Measurements from ENCODE around the gene RRP7A. TPM values are rescaled to one million over a fixed set of nuclear protein-coding genes. Genes with fewer than 3 reads are reported as not detected.

Gene RRP7A
- total RNA-seq, 4 donors from 2014 or later, result 20.2 to 27.8 (median 26.8) TPM

DNA sequence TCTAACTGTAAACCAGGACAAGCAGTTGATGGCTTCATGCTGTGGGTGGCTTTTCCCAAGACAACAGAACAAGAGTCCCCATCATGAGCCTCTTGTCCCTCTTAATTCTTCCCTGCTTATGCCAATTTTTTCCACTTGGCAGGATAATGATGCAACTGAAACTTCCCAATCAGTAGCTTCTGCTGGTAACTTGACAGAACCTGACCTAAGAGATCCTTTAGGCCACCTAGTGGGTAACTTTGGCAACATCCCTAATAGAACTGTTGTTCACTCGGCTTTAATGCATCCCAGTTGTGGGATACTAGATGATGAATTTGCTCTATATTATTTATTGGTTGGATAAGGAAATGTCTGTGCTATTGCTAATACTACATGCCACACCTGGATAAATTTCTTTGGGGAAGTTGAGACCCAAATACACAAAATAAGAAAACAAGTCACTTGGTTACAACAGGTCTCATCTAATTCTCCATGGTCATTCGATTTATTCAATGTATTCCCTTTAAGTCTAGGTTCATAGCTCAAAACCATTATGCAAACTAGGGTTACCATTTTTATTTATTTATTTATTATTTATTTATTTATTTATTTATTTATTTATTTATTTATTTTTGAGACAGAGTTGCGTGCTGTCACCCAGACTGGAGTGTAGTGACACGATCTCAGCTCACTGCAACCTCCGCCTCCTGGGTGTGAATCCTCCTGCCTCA is 46.0 kb downstream of the RRP7A start:
- no peak for DNase-seq
- intact Hi-C loops (cut with DNase I), result no loop called here
- no peaks in the 10 kb centered on the region for H3K36me3 ChIP-seq

DNA sequence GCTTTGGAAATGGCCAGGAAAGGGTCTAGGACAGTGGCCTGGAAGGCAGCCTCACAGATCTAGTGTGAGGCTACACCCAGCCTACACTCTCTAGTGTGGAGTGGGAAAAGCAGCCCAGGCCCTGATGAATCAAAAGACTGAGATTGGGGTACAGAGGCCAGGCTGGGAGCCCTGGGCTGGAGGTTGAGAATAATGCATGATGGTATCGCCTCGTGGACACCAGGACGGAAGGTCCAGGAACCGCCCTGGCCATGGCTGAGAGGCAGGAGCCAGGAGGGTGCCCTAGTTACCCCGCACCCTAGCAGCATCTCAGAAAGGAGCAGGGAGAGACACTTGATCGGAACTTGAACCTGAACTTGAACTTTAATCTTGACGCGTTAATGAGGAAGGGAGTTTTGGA is 46.9 kb downstream of the RRP7A start:
- no peaks in the 10 kb centered on the region for H3K4me1 ChIP-seq
- no peak for DNase-seq
- H3K27ac ChIP-seq, result no peak overlapping the region
- no peak overlapping the region for H3K4me3 ChIP-seq (replicated peaks in 1 of 3)
- intact Hi-C loops (cut with DNase I), result no loop called here
- TF ChIP-seq, protein P1, sequence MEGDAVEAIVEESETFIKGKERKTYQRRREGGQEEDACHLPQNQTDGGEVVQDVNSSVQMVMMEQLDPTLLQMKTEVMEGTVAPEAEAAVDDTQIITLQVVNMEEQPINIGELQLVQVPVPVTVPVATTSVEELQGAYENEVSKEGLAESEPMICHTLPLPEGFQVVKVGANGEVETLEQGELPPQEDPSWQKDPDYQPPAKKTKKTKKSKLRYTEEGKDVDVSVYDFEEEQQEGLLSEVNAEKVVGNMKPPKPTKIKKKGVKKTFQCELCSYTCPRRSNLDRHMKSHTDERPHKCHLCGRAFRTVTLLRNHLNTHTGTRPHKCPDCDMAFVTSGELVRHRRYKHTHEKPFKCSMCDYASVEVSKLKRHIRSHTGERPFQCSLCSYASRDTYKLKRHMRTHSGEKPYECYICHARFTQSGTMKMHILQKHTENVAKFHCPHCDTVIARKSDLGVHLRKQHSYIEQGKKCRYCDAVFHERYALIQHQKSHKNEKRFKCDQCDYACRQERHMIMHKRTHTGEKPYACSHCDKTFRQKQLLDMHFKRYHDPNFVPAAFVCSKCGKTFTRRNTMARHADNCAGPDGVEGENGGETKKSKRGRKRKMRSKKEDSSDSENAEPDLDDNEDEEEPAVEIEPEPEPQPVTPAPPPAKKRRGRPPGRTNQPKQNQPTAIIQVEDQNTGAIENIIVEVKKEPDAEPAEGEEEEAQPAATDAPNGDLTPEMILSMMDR (IDR thresholded peaks at IDR 0.05), result no peak
- TF ChIP-seq POLR2A (IDR thresholded peaks at IDR 0.05), result no peak
- 81 to 91% methylated on average over 2 to 8 of the region's 8 CpGs for WGBS, 2 donors
- H3K36me3 ChIP-seq, result no peaks in the 10 kb centered on the region
- H3K9me3 ChIP-seq, result no peaks in the 10 kb centered on the region
- no peaks in the 10 kb centered on the region for H3K27me3 ChIP-seq

More for the DNA sequence above, 46.0 kb downstream of the RRP7A start:
- no peak overlapping the region for H3K4me3 ChIP-seq (replicated peaks in 1 of 3)
- H3K27ac ChIP-seq, result no peak overlapping the region
- no peaks in the 10 kb centered on the region for H3K4me1 ChIP-seq
- H3K27me3 ChIP-seq, result no peaks in the 10 kb centered on the region
- 72 to 74% methylated on average over 5 of the region's 5 CpGs for WGBS, 2 donors
- no peak for TF ChIP-seq POLR2A (IDR thresholded peaks at IDR 0.05)
- TF ChIP-seq, protein P1 (IDR thresholded peaks at IDR 0.05), result peak in 5 of 6 experiments; percentile 26 to 65 (median 56)
- H3K9me3 ChIP-seq, result no peaks in the 10 kb centered on the region

DNA sequence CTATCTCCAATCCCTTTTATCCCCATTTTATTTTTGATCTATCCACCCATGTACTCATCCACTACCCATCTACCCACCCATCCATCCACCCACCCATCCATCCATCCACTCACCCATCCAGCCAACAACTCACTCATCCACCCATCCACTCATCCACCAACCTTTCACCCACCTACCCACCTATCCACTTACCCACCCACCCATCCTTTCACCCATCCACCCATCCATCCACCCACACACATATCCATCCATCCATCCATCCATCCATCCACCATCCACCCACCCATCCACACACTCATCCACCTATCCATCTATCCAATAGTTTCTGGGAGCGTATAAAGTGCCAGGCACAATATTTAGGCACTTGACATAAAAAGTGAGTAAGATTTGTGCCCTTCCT is 48.2 kb downstream of the RRP7A start:
- Histone ChIP-seq H3K4me3 (replicated peaks in 1 of 3) (no peak overlapping the region), H3K9me3 (no peaks in the 10 kb centered on the region), H3K4me1 (no peaks in the 10 kb centered on the region), H3K27me3 (no peaks in the 10 kb centered on the region), H3K27ac (no peak overlapping the region), H3K36me3 (no peaks in the 10 kb centered on the region)
- 97 to 98% methylated on average over 1 of the region's 1 CpG for WGBS, 2 donors
- TF ChIP-seq, protein P1 (IDR thresholded peaks at IDR 0.05), result no peak
- no peak for DNase-seq
- intact Hi-C loops (cut with DNase I), result no loop called here

DNA sequence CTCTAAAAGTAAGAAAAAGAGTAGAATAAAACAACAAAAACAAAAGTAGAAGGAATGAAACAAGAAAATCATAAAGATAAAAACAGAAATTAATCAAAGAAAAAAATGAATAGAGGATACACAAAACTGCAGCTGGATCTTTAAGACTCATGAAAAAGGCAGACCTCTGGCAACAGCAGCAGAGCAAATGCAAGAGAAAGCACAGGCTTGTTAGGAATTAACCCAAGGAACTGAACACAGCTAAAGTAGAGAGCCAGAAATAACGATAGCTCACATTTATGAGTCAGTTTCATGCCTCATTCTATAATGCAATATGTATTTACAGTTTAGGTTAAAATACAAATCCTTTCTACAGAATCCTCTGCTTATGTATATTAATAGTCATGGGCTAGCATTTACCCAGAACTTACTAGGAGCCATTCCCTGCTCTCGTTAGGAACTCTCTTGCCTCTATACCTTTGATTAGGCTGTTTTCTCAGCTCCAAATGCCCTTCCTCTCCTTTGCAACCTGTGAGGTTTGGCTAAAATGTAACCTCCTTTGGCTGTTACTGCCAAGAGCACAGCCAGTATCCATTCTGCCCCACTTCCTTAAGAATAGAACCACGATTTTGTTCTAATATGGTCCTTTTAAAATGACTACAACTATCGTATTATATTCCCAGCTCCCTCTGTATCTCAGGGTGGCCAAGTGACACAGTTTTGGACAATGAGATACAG is 49.1 kb downstream of the RRP7A start:
- TF ChIP-seq, protein P1 (IDR thresholded peaks at IDR 0.05), result no peak
- no peak for TF ChIP-seq POLR2A (IDR thresholded peaks at IDR 0.05)
- Histone ChIP-seq H3K9me3 (no peaks in the 10 kb centered on the region), H3K36me3 (no peaks in the 10 kb centered on the region), H3K4me1 (no peaks in the 10 kb centered on the region), H3K27me3 (no peaks in the 10 kb centered on the region), H3K4me3 (replicated peaks in 1 of 3) (no peak overlapping the region), H3K27ac (no peak overlapping the region)
- intact Hi-C loops (cut with DNase I), result no loop called here
- WGBS, 2 donors, result 75 to 77% methylated on average over 4 of the region's 4 CpGs
- DNase-seq, result no peak

DNA sequence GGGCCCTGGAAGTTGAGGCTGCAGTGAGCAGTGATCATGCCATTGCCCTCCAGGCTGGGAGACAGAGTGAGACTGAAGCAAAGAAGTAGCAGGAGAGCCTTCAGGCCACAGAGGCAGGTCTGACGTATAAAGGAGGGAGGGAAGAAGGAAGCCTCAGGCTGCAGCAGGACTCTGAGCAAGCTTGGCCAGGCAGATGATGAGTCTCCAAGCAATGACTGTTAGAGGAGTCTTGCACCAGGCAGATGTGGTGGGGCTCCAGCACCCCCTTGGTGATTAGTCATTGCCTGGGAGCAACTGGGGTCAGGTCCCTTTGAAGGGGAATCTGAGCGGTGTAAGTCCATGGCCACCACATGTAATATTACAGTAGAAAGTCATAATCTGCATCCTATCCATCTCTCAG is 50.8 kb downstream of the RRP7A start:
- Histone ChIP-seq H3K27ac (no peak overlapping the region), H3K9me3 (no peaks in the 10 kb centered on the region), H3K36me3 (no peaks in the 10 kb centered on the region), H3K4me3 (replicated peaks in 1 of 3) (no peak overlapping the region), H3K4me1 (no peaks in the 10 kb centered on the region), H3K27me3 (no peaks in the 10 kb centered on the region)
- WGBS, 2 donors, result 86 to 91% methylated on average over 2 of the region's 2 CpGs
- TF ChIP-seq, protein P1 (IDR thresholded peaks at IDR 0.05), result no peak
- no peak for TF ChIP-seq POLR2A (IDR thresholded peaks at IDR 0.05)
- intact Hi-C loops (cut with DNase I), result no loop called here
- DNase-seq, result no peak

Data from thyroid gland (tissue), 4 donors.